NT2/D1 (cell line): ENCODE results near the gene SH3YL1.
A peak's percentile ranks its signal among the peaks of the same experiment; 100 is the strongest.

Source experiments
- DNase-seq: peaks from one replicate; pipeline ENCODE4 v3.0.0-alpha.2; 2011; ENCODE audit warnings: low read depth, low spot score
- H3K27me3 ChIP-seq: 2 replicates; pipeline ENCODE4 v1.6.0; 2011; ENCODE audit warnings: mild to moderate bottlenecking; ENCODE audit not compliant: insufficient read length, insufficient read depth
- H3K36me3 ChIP-seq: 2 replicates; pipeline ENCODE4 v1.6.1; 2011; ENCODE audit warnings: mild to moderate bottlenecking, low read length, mixed read lengths; ENCODE audit not compliant: insufficient read depth, insufficient read length
- H3K4me1 ChIP-seq: 2 replicates; pipeline ENCODE4 v1.5.1; 2011; ENCODE audit not compliant: insufficient read depth, insufficient read length
- H3K4me3 ChIP-seq: 2 replicates; pipeline ENCODE4 v1.5.1; 2011; ENCODE audit warnings: low read depth; ENCODE audit not compliant: insufficient read length
- H3K9ac ChIP-seq: 2 replicates; pipeline ENCODE4 v1.6.0; 2011; ENCODE audit warnings: low read depth; ENCODE audit not compliant: insufficient read length
- H3K9me3 ChIP-seq: 2 replicates; pipeline ENCODE4 v1.5.1; 2011; ENCODE audit warnings: mild to moderate bottlenecking, low read length; ENCODE audit not compliant: insufficient read depth
- SUZ12 ChIP-seq: IDR thresholded peaks from 2 replicates; pipeline ENCODE4 v1.6.1; 2011; ENCODE audit not compliant: insufficient read length, insufficient read depth; ENCODE audit errors: extremely low read depth
- YY1 ChIP-seq: IDR thresholded peaks from 2 replicates; pipeline ENCODE4 v1.6.1; 2011; ENCODE audit not compliant: insufficient read length, insufficient read depth
- ZNF274 ChIP-seq: IDR thresholded peaks from 2 replicates; pipeline ENCODE4 v1.6.1; 2011; ENCODE audit warnings: mild to moderate bottlenecking, low read depth, low read length

Gene SH3YL1

GRCh38 chr2:246489-247144, 17.2 kb downstream of the SH3YL1 start:
- Histone ChIP-seq H3K36me3 (peaks cover 9% of the 10 kb centered on the region), H3K9ac (no peak overlapping the region), H3K9me3 (no peaks in the 10 kb centered on the region), H3K4me3 (no peak overlapping the region), H3K4me1 (no peaks in the 10 kb centered on the region), H3K27me3 (no peaks in the 10 kb centered on the region)
- TF ChIP-seq SUZ12 (no peak), YY1 (no peak), ZNF274 (no peak)
- peak; percentile 38 for DNase-seq

- TF ChIP-seq ZNF274 (no peak), SUZ12 (no peak)
- Histone ChIP-seq H3K9ac (no peak overlapping the region), H3K4me1 (no peaks in the 10 kb centered on the region), H3K27me3 (no peaks in the 10 kb centered on the region), H3K36me3 (peaks cover 9% of the 10 kb centered on the region), H3K9me3 (no peaks in the 10 kb centered on the region), H3K4me3 (no peak overlapping the region)
- no peak for DNase-seq
Observed at GRCh38 chr2:244547-244946, 19.3 kb downstream of the SH3YL1 start.

- no peak for DNase-seq
- TF ChIP-seq YY1 (no peak), ZNF274 (no peak), SUZ12 (no peak)
- Histone ChIP-seq H3K4me3 (no peak overlapping the region), H3K27me3 (no peaks in the 10 kb centered on the region), H3K4me1 (no peaks in the 10 kb centered on the region), H3K9ac (no peak overlapping the region), H3K36me3 (no peaks in the 10 kb centered on the region), H3K9me3 (0 out of 2 replicates have a peak, but pooled peaks cover 4% of the 10 kb centered on the region)
Observed at GRCh38 chr2:238869-239268, 25.0 kb downstream of the SH3YL1 start.

GRCh38 chr2:238431-238830, 25.4 kb downstream of the SH3YL1 start:
- H3K36me3 ChIP-seq: no peaks in the 10 kb centered on the region
- no peak overlapping the region for H3K4me3 ChIP-seq
- DNase-seq: no peak
- TF ChIP-seq ZNF274: no peak
- no peak for TF ChIP-seq YY1
- no peak for TF ChIP-seq SUZ12
- H3K9ac ChIP-seq: no peak overlapping the region
- H3K27me3 ChIP-seq: no peaks in the 10 kb centered on the region
- H3K4me1 ChIP-seq: no peaks in the 10 kb centered on the region
- H3K9me3 ChIP-seq: 0 out of 2 replicates have a peak, but pooled peaks cover 4% of the 10 kb centered on the region

- H3K4me3 ChIP-seq: no peak overlapping the region
- DNase-seq: no peak
- H3K36me3 ChIP-seq: no peaks in the 10 kb centered on the region
- H3K4me1 ChIP-seq: no peaks in the 10 kb centered on the region
- 0 out of 2 replicates have a peak, but pooled peaks cover 4% of the 10 kb centered on the region for H3K9me3 ChIP-seq
- no peak overlapping the region for H3K9ac ChIP-seq
- TF ChIP-seq YY1: no peak
- TF ChIP-seq ZNF274: no peak
- no peak for TF ChIP-seq SUZ12
- H3K27me3 ChIP-seq: no peaks in the 10 kb centered on the region
Observed at GRCh38 chr2:237878-238277, 26.0 kb downstream of the SH3YL1 start.

- no peak for DNase-seq
- H3K4me3 ChIP-seq: no peak overlapping the region
- no peak overlapping the region for H3K9ac ChIP-seq
- TF ChIP-seq SUZ12 (no peak), YY1 (no peak), ZNF274 (no peak)
- H3K36me3 ChIP-seq: no peaks in the 10 kb centered on the region
- 0 out of 2 replicates have a peak, but pooled peaks cover 4% of the 10 kb centered on the region for H3K9me3 ChIP-seq
- no peaks in the 10 kb centered on the region for H3K4me1 ChIP-seq
- no peaks in the 10 kb centered on the region for H3K27me3 ChIP-seq
Observed at GRCh38 chr2:236993-237539, 26.8 kb downstream of the SH3YL1 start.

- Histone ChIP-seq H3K36me3 (no peaks in the 10 kb centered on the region), H3K4me3 (no peak overlapping the region), H3K27me3 (no peaks in the 10 kb centered on the region), H3K9me3 (0 out of 2 replicates have a peak, but pooled peaks cover 4% of the 10 kb centered on the region), H3K4me1 (no peaks in the 10 kb centered on the region), H3K9ac (no peak overlapping the region)
- no peak for TF ChIP-seq SUZ12
- TF ChIP-seq ZNF274: no peak
- TF ChIP-seq YY1: no peak
- no peak for DNase-seq
Observed at GRCh38 chr2:234421-234820, 29.4 kb downstream of the SH3YL1 start.

- no peak overlapping the region for H3K9ac ChIP-seq
- peak; percentile 83 for DNase-seq
Observed at GRCh38 chr2:233030-233429, 30.8 kb downstream of the SH3YL1 start.

More at GRCh38 chr2:233030-233429, 30.8 kb downstream of the SH3YL1 start:
- Histone ChIP-seq H3K9me3 (0 out of 2 replicates have a peak, but pooled peaks cover 4% of the 10 kb centered on the region), H3K36me3 (no peaks in the 10 kb centered on the region), H3K4me3 (no peak overlapping the region), H3K27me3 (no peaks in the 10 kb centered on the region), H3K4me1 (no peaks in the 10 kb centered on the region)
- TF ChIP-seq YY1 (no peak), ZNF274 (no peak)
